Activated B cell treated with CpG ODN at 0.5 μM for 24 hours (primary cell): ENCODE measurements around the gene HDLBP. TPM values are rescaled to one million over a fixed set of nuclear protein-coding genes. Genes with fewer than 3 reads are reported as not detected.

Experiments used
- ATAC-seq: fragments of 200-7000 bp; cut with Tn5 transposase; one replicate; pipeline ENCODE4 v1.10.0; 2021; ENCODE audit warnings: low read depth, mild to moderate bottlenecking, moderate library complexity
- CTCF ChIA-PET: fragments of 350-600 bp; sonication (Branson Sonifier 250); formaldehyde crosslinking; loops from one replicate; lab custom pipeline; 2021; ENCODE audit warnings: antibody characterized with exemption; lab: Charles Lee
- POLR2A ChIA-PET: fragments of 350-600 bp; sonication (Branson Sonifier 250); formaldehyde crosslinking; loops from one replicate; lab custom pipeline; 2021; ENCODE audit warnings: antibody characterized with exemption; lab: Charles Lee
- DNase-seq: peaks from one replicate; pipeline ENCODE4 v3.0.0; 2022
- H3K27ac Mint-ChIP-seq: one replicate; pipeline ENCODE4 v1.8.0; 2020; ENCODE audit warnings: mixed read lengths
- H3K27me3 Mint-ChIP-seq: one replicate; pipeline ENCODE4 v1.8.0; 2021; ENCODE audit warnings: mixed read lengths
- H3K36me3 Mint-ChIP-seq: one replicate; pipeline ENCODE4 v1.8.0; 2021; ENCODE audit warnings: low read depth, mixed read lengths
- H3K4me1 Mint-ChIP-seq: one replicate; pipeline ENCODE4 v1.8.0; 2021; ENCODE audit warnings: mixed read lengths
- H3K4me3 Mint-ChIP-seq: one replicate; pipeline ENCODE4 v1.8.0; 2020; ENCODE audit warnings: mild to moderate bottlenecking, mixed read lengths
- H3K9me3 Mint-ChIP-seq: one replicate; pipeline ENCODE4 v1.8.0; 2020; ENCODE audit warnings: mixed read lengths
- intact Hi-C: fragments of 100-400 bp; cut with micrococcal nuclease; formaldehyde crosslinking; loops from one replicate; pipeline ENCODE4 v1.15.1; 2024
- total RNA-seq: library from RNA; stranded (reverse); gene quantifications from 2 replicates; pipeline ENCODE4 v1.2.3, GENCODE V29; 2022
- TF ChIP-seq, protein P1 (sequence below): fragments of 200-600 bp; IDR thresholded peaks from one replicate; pipeline ENCODE4 v1.8.0; 2022; ENCODE audit warnings: antibody characterized with exemption, mild to moderate bottlenecking

The HDLBP gene
- total RNA-seq, 1 donor from 2014 or later: 168 TPM

DNA sequence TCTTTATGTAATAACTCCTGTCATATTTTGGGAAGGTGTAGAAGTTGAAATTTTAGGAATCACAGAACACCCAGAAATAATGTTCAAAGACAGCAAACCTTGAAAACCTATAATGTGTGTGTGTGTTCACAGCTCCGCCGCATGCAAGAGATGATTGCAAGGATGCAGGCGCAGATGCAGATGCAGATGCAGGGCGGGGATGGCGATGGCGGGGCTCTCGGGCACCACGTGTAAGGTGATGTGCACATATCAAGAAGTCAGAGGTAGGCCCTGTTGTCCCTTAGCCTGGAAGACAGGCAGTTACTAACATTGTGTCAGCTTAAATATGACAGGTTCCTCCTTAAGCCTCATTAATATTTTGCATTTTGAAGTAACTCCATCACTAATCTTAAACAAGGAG, 34.5 kb upstream of the HDLBP start:
- H3K9me3 Mint-ChIP-seq: no peaks in the 10 kb centered on the region
- no peak for ATAC-seq
- peaks cover 84% of the 10 kb centered on the region for H3K36me3 Mint-ChIP-seq
- no peaks in the 10 kb centered on the region for H3K27me3 Mint-ChIP-seq
- peaks cover 2% of the 10 kb centered on the region for H3K4me1 Mint-ChIP-seq
- no peak for DNase-seq
- ChIA-PET CTCF (no interaction called here), POLR2A (no interaction called here)
- no peak overlapping the region for H3K27ac Mint-ChIP-seq
- TF ChIP-seq, protein P1, sequence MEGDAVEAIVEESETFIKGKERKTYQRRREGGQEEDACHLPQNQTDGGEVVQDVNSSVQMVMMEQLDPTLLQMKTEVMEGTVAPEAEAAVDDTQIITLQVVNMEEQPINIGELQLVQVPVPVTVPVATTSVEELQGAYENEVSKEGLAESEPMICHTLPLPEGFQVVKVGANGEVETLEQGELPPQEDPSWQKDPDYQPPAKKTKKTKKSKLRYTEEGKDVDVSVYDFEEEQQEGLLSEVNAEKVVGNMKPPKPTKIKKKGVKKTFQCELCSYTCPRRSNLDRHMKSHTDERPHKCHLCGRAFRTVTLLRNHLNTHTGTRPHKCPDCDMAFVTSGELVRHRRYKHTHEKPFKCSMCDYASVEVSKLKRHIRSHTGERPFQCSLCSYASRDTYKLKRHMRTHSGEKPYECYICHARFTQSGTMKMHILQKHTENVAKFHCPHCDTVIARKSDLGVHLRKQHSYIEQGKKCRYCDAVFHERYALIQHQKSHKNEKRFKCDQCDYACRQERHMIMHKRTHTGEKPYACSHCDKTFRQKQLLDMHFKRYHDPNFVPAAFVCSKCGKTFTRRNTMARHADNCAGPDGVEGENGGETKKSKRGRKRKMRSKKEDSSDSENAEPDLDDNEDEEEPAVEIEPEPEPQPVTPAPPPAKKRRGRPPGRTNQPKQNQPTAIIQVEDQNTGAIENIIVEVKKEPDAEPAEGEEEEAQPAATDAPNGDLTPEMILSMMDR: no peak
- intact Hi-C loops: no loop called here
- no peak overlapping the region for H3K4me3 Mint-ChIP-seq

DNA sequence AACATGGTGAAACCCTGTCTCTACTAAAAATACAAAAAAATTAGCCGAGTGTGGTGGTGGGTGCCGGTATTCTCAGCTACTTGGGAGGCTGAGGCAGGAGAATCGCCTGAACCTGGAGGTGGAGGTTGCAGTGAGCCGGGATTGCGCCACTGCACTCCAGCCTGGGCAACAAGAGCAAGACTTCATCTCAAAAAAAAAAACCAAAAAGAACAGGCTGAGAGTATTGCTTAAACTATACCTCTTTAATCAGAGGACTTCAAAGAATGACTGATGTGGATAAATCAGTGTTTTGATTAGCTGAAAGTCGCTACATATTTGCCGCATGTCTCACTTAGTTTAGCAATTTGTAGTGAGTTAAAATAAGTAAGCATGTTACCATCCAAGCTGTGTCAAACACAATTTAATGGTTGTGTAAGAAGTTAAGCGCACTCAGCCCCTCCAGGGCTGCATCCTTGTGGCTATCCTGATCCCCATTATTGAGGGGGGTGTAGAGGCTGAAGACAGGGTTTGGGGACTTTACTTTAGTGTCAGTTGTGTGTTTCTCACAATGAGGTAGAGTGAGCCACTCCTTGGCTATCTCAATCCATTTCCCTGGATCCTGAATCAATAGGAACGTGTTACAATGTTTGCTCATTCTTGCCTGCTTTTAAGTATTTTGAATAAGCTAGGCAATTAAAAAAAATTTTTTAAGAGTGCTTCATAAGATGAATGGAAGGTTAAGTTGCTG, 29.6 kb upstream of the HDLBP start:
- H3K36me3 Mint-ChIP-seq: peaks cover 86% of the 10 kb centered on the region
- DNase-seq: no peak
- POLR2A ChIA-PET: interaction anchor here (0.7 kb wide), 1 partner anchor 53 kb away, joined by 5 read pairs; no protein-coding TSS in a partner anchor
- no peak for ATAC-seq
- H3K27ac Mint-ChIP-seq: no peak overlapping the region
- H3K27me3 Mint-ChIP-seq: no peaks in the 10 kb centered on the region
- peaks cover 2% of the 10 kb centered on the region for H3K4me1 Mint-ChIP-seq
- intact Hi-C loops: no loop called here
- no peak overlapping the region for H3K4me3 Mint-ChIP-seq
- H3K9me3 Mint-ChIP-seq: no peaks in the 10 kb centered on the region
- CTCF ChIA-PET: no interaction called here
- TF ChIP-seq, protein P1: no peak

- ChIA-PET POLR2A (no interaction called here), CTCF (no interaction called here)
- intact Hi-C loops: no loop called here
- no peak for ATAC-seq
- Mint-ChIP-seq H3K27me3 (no peaks in the 10 kb centered on the region), H3K4me1 (peaks cover 19% of the 10 kb centered on the region), H3K36me3 (peaks cover 85% of the 10 kb centered on the region), H3K9me3 (no peaks in the 10 kb centered on the region), H3K4me3 (no peak overlapping the region), H3K27ac (no peak overlapping the region)
- DNase-seq: no peak
- TF ChIP-seq, protein P1: no peak
Measured at GRCh38 chr2:241340631-241341163, 25.2 kb upstream of the HDLBP start.

DNA sequence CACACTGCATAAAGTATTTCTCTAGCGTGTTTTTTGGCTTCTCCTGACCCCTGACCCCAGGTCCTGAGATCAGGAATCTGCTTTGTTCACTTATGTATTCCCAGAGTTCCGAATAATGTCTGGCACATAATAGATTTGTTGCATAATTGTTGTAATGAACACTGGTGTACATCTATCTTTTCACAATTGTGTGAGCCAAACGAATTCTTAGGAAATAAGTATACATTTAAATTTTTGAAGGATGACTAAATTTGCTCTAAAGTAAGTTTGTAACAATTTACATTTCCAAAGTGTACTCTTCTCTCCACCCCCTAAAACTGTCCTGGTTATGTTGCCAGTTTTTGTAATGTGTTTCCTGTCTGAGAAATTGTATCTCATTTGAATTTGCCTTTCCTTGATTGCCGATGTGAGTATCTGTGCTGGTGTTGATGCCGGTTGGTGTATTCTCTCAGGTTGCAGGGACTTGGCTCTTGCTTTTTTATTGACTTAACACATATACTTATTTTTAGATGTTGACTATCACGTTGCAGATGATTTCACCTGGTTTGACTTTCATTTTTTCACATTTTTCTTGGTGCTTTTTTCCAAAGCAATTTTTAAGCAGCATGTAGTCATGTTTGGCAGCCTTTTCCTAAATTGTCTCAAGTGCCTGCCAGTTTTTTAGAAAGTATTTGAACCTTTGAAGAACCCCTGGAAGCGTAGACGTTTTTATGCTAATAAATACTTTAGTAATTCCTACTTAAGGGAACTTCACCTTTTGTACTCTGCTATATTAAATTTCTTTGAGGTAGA, 24.6 kb upstream of the HDLBP start:
- POLR2A ChIA-PET: no interaction called here
- no peaks in the 10 kb centered on the region for H3K27me3 Mint-ChIP-seq
- peaks cover 21% of the 10 kb centered on the region for H3K4me1 Mint-ChIP-seq
- TF ChIP-seq, protein P1: no peak
- no peaks in the 10 kb centered on the region for H3K9me3 Mint-ChIP-seq
- DNase-seq (no peak), ATAC-seq (no peak)
- CTCF ChIA-PET: no interaction called here
- H3K4me3 Mint-ChIP-seq: no peak overlapping the region
- H3K27ac Mint-ChIP-seq: no peak overlapping the region
- intact Hi-C loops: loop anchor here (5.0 kb wide), 1 partner anchor 83 kb away; no protein-coding TSS in a partner anchor
- H3K36me3 Mint-ChIP-seq: peaks cover 84% of the 10 kb centered on the region

GRCh38 chr2:241334813-241335212, 19.3 kb upstream of the HDLBP start:
- POLR2A ChIA-PET: interaction anchor here (2.9 kb wide), 1 partner anchor 19 kb away, joined by 18 read pairs; the partner anchor contains the start of genes HDLBP and SEPTIN2

More at GRCh38 chr2:241334813-241335212, 19.3 kb upstream of the HDLBP start:
- intact Hi-C loops: loop anchor here (5.0 kb wide), 1 partner anchor 78 kb away; no protein-coding TSS in a partner anchor
- ATAC-seq (no peak), DNase-seq (no peak)
- no peaks in the 10 kb centered on the region for H3K9me3 Mint-ChIP-seq
- no peak overlapping the region for H3K27ac Mint-ChIP-seq
- H3K4me1 Mint-ChIP-seq: peaks cover 19% of the 10 kb centered on the region
- CTCF ChIA-PET: no interaction called here
- TF ChIP-seq, protein P1: no peak
- peaks cover 79% of the 10 kb centered on the region for H3K36me3 Mint-ChIP-seq
- no peak overlapping the region for H3K4me3 Mint-ChIP-seq
- no peaks in the 10 kb centered on the region for H3K27me3 Mint-ChIP-seq
